ENCODE data around the gene RGS9. TPM values are rescaled to one million over a fixed set of nuclear protein-coding genes. Genes with fewer than 3 reads are reported as not detected.

Gene RGS9
- total and polyA plus RNA-seq, 2 experiments from 2014 or later: 12.8 to 29.6 TPM

DNA sequence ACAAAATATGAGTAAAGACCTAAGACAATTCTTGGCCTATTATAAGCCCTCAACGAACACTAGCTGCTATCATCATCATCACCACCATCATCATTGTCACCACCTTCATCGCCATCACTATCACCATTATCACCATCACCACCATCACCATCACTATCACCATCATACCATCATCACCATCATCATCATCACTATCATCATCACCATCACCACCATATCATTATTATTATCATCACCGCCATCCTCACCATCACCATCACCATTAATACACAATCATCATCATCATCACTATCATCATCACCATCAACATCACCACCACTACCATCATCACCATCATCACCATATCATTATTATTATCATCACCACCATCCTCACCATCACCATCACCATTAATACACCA is 82.5 kb downstream of the RGS9 start:
- no peaks in the 10 kb centered on the region for H3F3A ChIP-seq (replicated peaks; ENCODE audit: low read depth)
- Mint-ChIP-seq H3K27ac (no peak overlapping the region), H3K4me1 (no peaks in the 10 kb centered on the region), H3K36me3 (ENCODE audit: low read depth) (no peaks in the 10 kb centered on the region), H3K27me3 (ENCODE audit: insufficient read depth, low read depth, poor library complexity) (peaks cover 5% of the 10 kb centered on the region), H3K9me3 (no peaks in the 10 kb centered on the region), H3K4me3 (no peak overlapping the region)
- TF ChIP-seq, protein P1, sequence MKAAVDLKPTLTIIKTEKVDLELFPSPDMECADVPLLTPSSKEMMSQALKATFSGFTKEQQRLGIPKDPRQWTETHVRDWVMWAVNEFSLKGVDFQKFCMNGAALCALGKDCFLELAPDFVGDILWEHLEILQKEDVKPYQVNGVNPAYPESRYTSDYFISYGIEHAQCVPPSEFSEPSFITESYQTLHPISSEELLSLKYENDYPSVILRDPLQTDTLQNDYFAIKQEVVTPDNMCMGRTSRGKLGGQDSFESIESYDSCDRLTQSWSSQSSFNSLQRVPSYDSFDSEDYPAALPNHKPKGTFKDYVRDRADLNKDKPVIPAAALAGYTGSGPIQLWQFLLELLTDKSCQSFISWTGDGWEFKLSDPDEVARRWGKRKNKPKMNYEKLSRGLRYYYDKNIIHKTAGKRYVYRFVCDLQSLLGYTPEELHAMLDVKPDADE (IDR thresholded peaks at IDR 0.05): no peak
- TF ChIP-seq JUNB (IDR thresholded peaks at IDR 0.05; ENCODE audit: unreplicated experiment) (no peak), NANOG (IDR thresholded peaks at IDR 0.05; ENCODE audit: borderline replicate concordance) (no peak), EZH2 (IDR thresholded peaks at IDR 0.05; ENCODE audit: low read depth, unreplicated experiment) (no peak), CREB1 (CRISPR knock-in tag; IDR thresholded peaks at IDR 0.05; ENCODE audit: low read depth) (no peak)
- TF ChIP-seq, protein P2, sequence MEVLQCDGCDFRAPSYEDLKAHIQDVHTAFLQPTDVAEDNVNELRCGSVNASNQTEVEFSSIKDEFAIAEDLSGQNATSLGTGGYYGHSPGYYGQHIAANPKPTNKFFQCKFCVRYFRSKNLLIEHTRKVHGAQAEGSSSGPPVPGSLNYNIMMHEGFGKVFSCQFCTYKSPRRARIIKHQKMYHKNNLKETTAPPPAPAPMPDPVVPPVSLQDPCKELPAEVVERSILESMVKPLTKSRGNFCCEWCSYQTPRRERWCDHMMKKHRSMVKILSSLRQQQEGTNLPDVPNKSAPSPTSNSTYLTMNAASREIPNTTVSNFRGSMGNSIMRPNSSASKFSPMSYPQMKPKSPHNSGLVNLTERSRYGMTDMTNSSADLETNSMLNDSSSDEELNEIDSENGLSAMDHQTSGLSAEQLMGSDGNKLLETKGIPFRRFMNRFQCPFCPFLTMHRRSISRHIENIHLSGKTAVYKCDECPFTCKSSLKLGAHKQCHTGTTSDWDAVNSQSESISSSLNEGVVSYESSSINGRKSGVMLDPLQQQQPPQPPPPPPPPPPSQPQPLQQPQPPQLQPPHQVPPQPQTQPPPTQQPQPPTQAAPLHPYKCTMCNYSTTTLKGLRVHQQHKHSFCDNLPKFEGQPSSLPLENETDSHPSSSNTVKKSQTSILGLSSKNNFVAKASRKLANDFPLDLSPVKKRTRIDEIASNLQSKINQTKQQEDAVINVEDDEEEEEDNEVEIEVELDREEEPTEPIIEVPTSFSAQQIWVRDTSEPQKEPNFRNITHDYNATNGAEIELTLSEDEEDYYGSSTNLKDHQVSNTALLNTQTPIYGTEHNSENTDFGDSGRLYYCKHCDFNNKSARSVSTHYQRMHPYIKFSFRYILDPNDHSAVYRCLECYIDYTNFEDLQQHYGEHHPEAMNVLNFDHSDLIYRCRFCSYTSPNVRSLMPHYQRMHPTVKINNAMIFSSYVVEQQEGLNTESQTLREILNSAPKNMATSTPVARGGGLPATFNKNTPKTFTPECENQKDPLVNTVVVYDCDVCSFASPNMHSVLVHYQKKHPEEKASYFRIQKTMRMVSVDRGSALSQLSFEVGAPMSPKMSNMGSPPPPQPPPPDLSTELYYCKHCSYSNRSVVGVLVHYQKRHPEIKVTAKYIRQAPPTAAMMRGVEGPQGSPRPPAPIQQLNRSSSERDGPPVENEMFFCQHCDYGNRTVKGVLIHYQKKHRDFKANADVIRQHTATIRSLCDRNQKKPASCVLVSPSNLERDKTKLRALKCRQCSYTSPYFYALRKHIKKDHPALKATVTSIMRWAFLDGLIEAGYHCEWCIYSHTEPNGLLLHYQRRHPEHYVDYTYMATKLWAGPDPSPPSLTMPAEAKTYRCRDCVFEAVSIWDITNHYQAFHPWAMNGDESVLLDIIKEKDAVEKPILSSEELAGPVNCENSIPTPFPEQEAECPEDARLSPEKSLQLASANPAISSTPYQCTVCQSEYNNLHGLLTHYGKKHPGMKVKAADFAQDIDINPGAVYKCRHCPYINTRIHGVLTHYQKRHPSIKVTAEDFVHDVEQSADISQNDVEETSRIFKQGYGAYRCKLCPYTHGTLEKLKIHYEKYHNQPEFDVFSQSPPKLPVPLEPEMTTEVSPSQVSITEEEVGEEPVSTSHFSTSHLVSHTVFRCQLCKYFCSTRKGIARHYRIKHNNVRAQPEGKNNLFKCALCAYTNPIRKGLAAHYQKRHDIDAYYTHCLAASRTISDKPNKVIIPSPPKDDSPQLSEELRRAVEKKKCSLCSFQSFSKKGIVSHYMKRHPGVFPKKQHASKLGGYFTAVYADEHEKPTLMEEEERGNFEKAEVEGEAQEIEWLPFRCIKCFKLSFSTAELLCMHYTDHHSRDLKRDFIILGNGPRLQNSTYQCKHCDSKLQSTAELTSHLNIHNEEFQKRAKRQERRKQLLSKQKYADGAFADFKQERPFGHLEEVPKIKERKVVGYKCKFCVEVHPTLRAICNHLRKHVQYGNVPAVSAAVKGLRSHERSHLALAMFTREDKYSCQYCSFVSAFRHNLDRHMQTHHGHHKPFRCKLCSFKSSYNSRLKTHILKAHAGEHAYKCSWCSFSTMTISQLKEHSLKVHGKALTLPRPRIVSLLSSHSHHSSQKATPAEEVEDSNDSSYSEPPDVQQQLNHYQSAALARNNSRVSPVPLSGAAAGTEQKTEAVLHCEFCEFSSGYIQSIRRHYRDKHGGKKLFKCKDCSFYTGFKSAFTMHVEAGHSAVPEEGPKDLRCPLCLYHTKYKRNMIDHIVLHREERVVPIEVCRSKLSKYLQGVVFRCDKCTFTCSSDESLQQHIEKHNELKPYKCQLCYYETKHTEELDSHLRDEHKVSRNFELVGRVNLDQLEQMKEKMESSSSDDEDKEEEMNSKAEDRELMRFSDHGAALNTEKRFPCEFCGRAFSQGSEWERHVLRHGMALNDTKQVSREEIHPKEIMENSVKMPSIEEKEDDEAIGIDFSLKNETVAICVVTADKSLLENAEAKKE (CRISPR knock-in tag; IDR thresholded peaks at IDR 0.05): no peak
- H3K36me3 ChIP-seq (ENCODE audit: insufficient read depth): no peaks in the 10 kb centered on the region
- no peaks in the 10 kb centered on the region for H3K79me2 ChIP-seq (replicated peaks; ENCODE audit: insufficient read depth)
- H3K4me3 ChIP-seq: no peak overlapping the region
- ATAC-seq (no peak), DNase-seq (ENCODE audit: low spot score) (no peak)
- H3K9me2 ChIP-seq (ENCODE audit: insufficient read depth): 0 out of 2 replicates have a peak, but pooled peaks cover 5% of the 10 kb centered on the region
- H3K4me1 ChIP-seq (ENCODE audit: insufficient read depth): peaks cover 3% of the 10 kb centered on the region; the same call in 1 of the 2 replicates
- H2AFZ ChIP-seq: no peak overlapping the region
- H3K4me2 ChIP-seq: no peak overlapping the region
- no peaks in the 10 kb centered on the region for H4K20me1 ChIP-seq (replicated peaks; ENCODE audit: insufficient read depth)
- H3K27ac ChIP-seq (ENCODE audit: low read depth): no peak overlapping the region
- H3K27me3 ChIP-seq (ENCODE audit: insufficient read depth): no peaks in the 10 kb centered on the region
